IMR-90 (cell line): ENCODE data around the gene SSTR4. TPM values are rescaled to one million over a fixed set of nuclear protein-coding genes. Genes with fewer than 3 reads are reported as not detected.

Experiments used
- ATAC-seq: fragments of 200-7000 bp; cut with Tn5 transposase; 2 replicates; pipeline ENCODE4 v1.9.1; 2020; ENCODE audit warnings: low read depth, mild to moderate bottlenecking, moderate library complexity
- BruUV-seq: library from RNA; stranded (reverse); fragments of 400-500 nt; replicated peaks from 2 replicates; lab custom pipeline; 2021; lab: Mats Ljungman, UMichigan
- CTCF ChIA-PET: fragments of 300-600 bp; formaldehyde crosslinking; extraction: SDS; loops from one replicate; lab custom pipeline; 2021; ENCODE audit warnings: antibody characterized with exemption; lab: Yijun Ruan, JAX
- POLR2A ChIA-PET: fragments of 300-600 bp; sonication (Branson Sonifier 250); formaldehyde crosslinking; loops from one replicate; lab custom pipeline; 2022; ENCODE audit warnings: antibody characterized with exemption; ENCODE audit not compliant: unreplicated experiment; lab: Charles Lee
- DNase-seq: peaks from one replicate; pipeline ENCODE4 v3.0.0; 2013
- H2AFZ ChIP-seq: replicated peaks from 2 replicates; pipeline ENCODE3; 2013; ENCODE audit warnings: low read length, mild to moderate bottlenecking; ENCODE audit not compliant: poor library complexity
- H2AK5ac ChIP-seq: 2 replicates; pipeline ENCODE4 v1.6.1; 2013; ENCODE audit warnings: low read depth, low read length, inconsistent platforms
- H2AK9ac ChIP-seq: replicated peaks from 2 replicates; pipeline ENCODE3; 2013; ENCODE audit warnings: mild to moderate bottlenecking, low read depth, low read length, moderate library complexity; ENCODE audit not compliant: poor library complexity
- H2BK120ac ChIP-seq: 2 replicates; pipeline ENCODE4 v1.6.1; 2013; ENCODE audit warnings: low read depth, low read length, inconsistent platforms
- H2BK15ac ChIP-seq: 3 replicates; pipeline ENCODE4 v1.6.1; 2013; ENCODE audit warnings: low read depth, low read length, inconsistent platforms
- H2BK20ac ChIP-seq: 2 replicates; pipeline ENCODE4 v1.6.1; 2013; ENCODE audit warnings: low read depth, mild to moderate bottlenecking, inconsistent platforms, low read length, moderate library complexity
- H2BK5ac ChIP-seq: 2 replicates; pipeline ENCODE4 v1.6.1; 2013; ENCODE audit warnings: mild to moderate bottlenecking, low read depth, low read length, inconsistent platforms; ENCODE audit not compliant: poor library complexity, severe bottlenecking
- H3K14ac ChIP-seq: replicated peaks from 2 replicates; pipeline ENCODE4 v1.6.1; 2013; ENCODE audit warnings: low read depth, low read length, inconsistent platforms
- H3K18ac ChIP-seq: 2 replicates; pipeline ENCODE4 v1.6.1; 2013; ENCODE audit warnings: low read depth, low read length, control low read depth
- H3K23ac ChIP-seq: 2 replicates; pipeline ENCODE4 v1.6.1; 2013; ENCODE audit warnings: low read depth, low read length, inconsistent platforms
- H3K27ac ChIP-seq: 2 replicates; pipeline ENCODE4 v1.5.1; 2013; ENCODE audit warnings: mild to moderate bottlenecking, control low read depth, low read length; ENCODE audit not compliant: insufficient read depth
- H3K27me3 ChIP-seq: 2 replicates; pipeline ENCODE4 v1.6.1; 2013; ENCODE audit warnings: low read length; ENCODE audit not compliant: control insufficient read depth, insufficient read depth
- H3K36me3 ChIP-seq: 2 replicates; pipeline ENCODE4 v1.6.1; 2013; ENCODE audit warnings: low read length, mixed read lengths; ENCODE audit not compliant: control insufficient read depth, insufficient read depth
- H3K4ac ChIP-seq: 2 replicates; pipeline ENCODE4 v1.6.1; 2013; ENCODE audit warnings: low read depth, low read length, inconsistent platforms
- H3K4me1 ChIP-seq: 2 replicates; pipeline ENCODE4 v1.6.1; 2013; ENCODE audit warnings: low read length, mixed read lengths; ENCODE audit not compliant: control insufficient read depth, insufficient read depth
- H3K4me2 ChIP-seq: 2 replicates; pipeline ENCODE4 v1.6.1; 2013; ENCODE audit warnings: low read depth, mild to moderate bottlenecking, control low read depth, low read length, moderate library complexity
- H3K4me3 ChIP-seq: 2 replicates; pipeline ENCODE4 v1.5.1; 2013; ENCODE audit warnings: low read depth, mild to moderate bottlenecking, control low read depth, low read length, moderate library complexity; ENCODE audit not compliant: insufficient read depth
- H3K56ac ChIP-seq: 2 replicates; pipeline ENCODE4 v1.6.1; 2013; ENCODE audit warnings: low read length, inconsistent platforms; ENCODE audit not compliant: insufficient read depth; ENCODE audit errors: extremely low read depth
- H3K79me1 ChIP-seq, 2 experiments: 2 replicates each; pipeline ENCODE4 v1.6.1; 2013; ENCODE audit warnings: low read length in 2 of 2, inconsistent platforms in 1 of 2, low read depth in 1 of 2
- H3K9ac ChIP-seq: 2 replicates; pipeline ENCODE4 v1.6.1; 2013; ENCODE audit warnings: low read depth, low read length, control low read depth
- H3K9me1 ChIP-seq: 2 replicates; pipeline ENCODE4 v1.6.1; 2013; ENCODE audit warnings: low read length, inconsistent platforms; ENCODE audit not compliant: insufficient read depth
- H3K9me3 ChIP-seq: 2 replicates; pipeline ENCODE4 v1.6.1; 2013; ENCODE audit warnings: low read length; ENCODE audit not compliant: control insufficient read depth, insufficient read depth
- H4K20me1 ChIP-seq: 2 replicates; pipeline ENCODE4 v1.6.1; 2013; ENCODE audit warnings: low read length, inconsistent platforms; ENCODE audit not compliant: insufficient read depth
- H4K5ac ChIP-seq: 2 replicates; pipeline ENCODE4 v1.6.1; 2013; ENCODE audit warnings: mild to moderate bottlenecking, low read depth, low read length, control low read depth
- H4K8ac ChIP-seq, 2 experiments: 2 replicates each; pipeline ENCODE4 v1.6.1; 2013; ENCODE audit warnings: low read depth in 2 of 2, low read length in 2 of 2, control low read depth in 1 of 2, inconsistent platforms in 1 of 2
- H4K91ac ChIP-seq: 2 replicates; pipeline ENCODE4 v1.6.1; 2013; ENCODE audit warnings: low read depth, low read length, inconsistent platforms; ENCODE audit not compliant: insufficient read depth
- BHLHE40 ChIP-seq: fragments of 150-350 bp; IDR thresholded peaks from 2 replicates; pipeline ENCODE4 v1.6.1; 2016; ENCODE audit warnings: mild to moderate bottlenecking, low read depth, low read length
- CEBPB ChIP-seq: IDR thresholded peaks from 2 replicates; pipeline ENCODE4 v1.6.1; 2012; ENCODE audit warnings: low read depth, low read length, improper control_type of control experiment
- CHD1 ChIP-seq: IDR thresholded peaks from 2 replicates; pipeline ENCODE4 v1.6.1; 2012; ENCODE audit warnings: low read depth, low read length, improper control_type of control experiment
- CTCF ChIP-seq: conservative IDR thresholded peaks from 2 replicates; pipeline ENCODE4 v1.5.1; 2012; ENCODE audit warnings: mild to moderate bottlenecking, low read depth, low read length, improper control_type of control experiment
- FOS ChIP-seq: fragments of 150-350 bp; IDR thresholded peaks from 2 replicates; pipeline ENCODE4 v1.6.1; 2016; ENCODE audit warnings: low read depth, low read length
- MAFK ChIP-seq: IDR thresholded peaks from 2 replicates; pipeline ENCODE4 v1.6.1; 2012; ENCODE audit warnings: low read depth, low read length, improper control_type of control experiment
- MAZ ChIP-seq: IDR thresholded peaks from 2 replicates; pipeline ENCODE4 v1.6.1; 2012; ENCODE audit warnings: low read depth, mild to moderate bottlenecking, low read length, improper control_type of control experiment, moderate library complexity, borderline replicate concordance
- MXI1 ChIP-seq: IDR thresholded peaks from 2 replicates; pipeline ENCODE4 v1.6.1; 2012; ENCODE audit warnings: low read depth, mild to moderate bottlenecking, low read length, moderate library complexity, borderline replicate concordance
- NFE2L2 ChIP-seq: fragments of 150-350 bp; IDR thresholded peaks from 2 replicates; pipeline ENCODE4 v1.6.1; 2016; ENCODE audit warnings: low read depth, mild to moderate bottlenecking, low read length
- POLR2A ChIP-seq: IDR thresholded peaks from 2 replicates; pipeline ENCODE4 v1.6.1; 2012; ENCODE audit warnings: mild to moderate bottlenecking, low read depth, low read length
- RAD21 ChIP-seq: IDR thresholded peaks from 2 replicates; pipeline ENCODE4 v1.6.1; 2012; ENCODE audit warnings: low read length, improper control_type of control experiment
- RCOR1 ChIP-seq: IDR thresholded peaks from 2 replicates; pipeline ENCODE4 v1.6.1; 2012; ENCODE audit warnings: mild to moderate bottlenecking, low read length, improper control_type of control experiment; ENCODE audit not compliant: insufficient replicate concordance
- RFX5 ChIP-seq: IDR thresholded peaks from 2 replicates; pipeline ENCODE4 v1.8.0; 2012; ENCODE audit warnings: low read depth, mild to moderate bottlenecking, low read length, moderate library complexity
- SMC3 ChIP-seq: fragments of 150-350 bp; IDR thresholded peaks from 2 replicates; pipeline ENCODE4 v1.6.1; 2016; ENCODE audit warnings: low read depth, mild to moderate bottlenecking, antibody characterized with exemption, low read length, moderate library complexity
- USF2 ChIP-seq: fragments of 150-350 bp; IDR thresholded peaks from 2 replicates; pipeline ENCODE4 v1.6.1; 2017; ENCODE audit warnings: mild to moderate bottlenecking, antibody characterized with exemption, low read length, low read depth
- WGBS, 2 experiments: methylation state at CpG; one replicate each; pipeline versions ENCODE4 v1.1.5 to v1.1.7; 2013; ENCODE audit warnings: missing lambda C conversion rate in 2 of 2; ENCODE audit not compliant: insufficient read length in 1 of 2; ENCODE audit errors: extremely low coverage in 2 of 2; 5-methylcytosine and 5-hydroxymethylcytosine counted together
- dilution Hi-C: fragments of 300-500 bp; cut with HindIII; formaldehyde crosslinking; loops from one replicate; pipeline ENCODE4 v1.14.3; 2018; ENCODE audit warnings: low sequenced_read_pairs; ENCODE audit not compliant: unreplicated experiment
- in situ Hi-C: fragments of 300-500 bp; cut with MboI; formaldehyde crosslinking; loops from 3 replicates; pipeline ENCODE4 v1.14.3; 2019; ENCODE audit warnings: low sequenced_read_pairs, inconsistent platforms, mixed read lengths
- intact Hi-C: fragments of 100-400 bp; cut with micrococcal nuclease; formaldehyde crosslinking; loops from 2 replicates; pipeline ENCODE4 v1.10.0; 2022
- polyA plus RNA-seq, 3 experiments: library from polyadenylated mRNA; depleted of rRNA; stranded (reverse); fragments of >200 nt; gene quantifications; 2 replicates each; pipeline ENCODE4 v1.2.3, GENCODE V29; 2012; ENCODE audit warnings: low replicate concordance in 1 of 3
- total RNA-seq: library from RNA; depleted of rRNA; stranded (reverse); fragments of >200 nt; gene quantifications from 2 replicates; pipeline ENCODE4 v1.2.3, GENCODE V29; 2012
- TF ChIP-seq, protein P1 (sequence below): fragments of 150-350 bp; IDR thresholded peaks from 2 replicates; pipeline ENCODE4 v1.6.1; 2016; ENCODE audit warnings: low read depth, mild to moderate bottlenecking, low read length, moderate library complexity, borderline replicate concordance

SSTR4 gene
- total and polyA plus RNA-seq, 2 of the 4 experiments (the other 2 are of a cell fraction): not detected

GRCh38 chr20:23068283-23068682 lies 33.2 kb downstream of the SSTR4 start:
- Histone ChIP-seq H4K8ac (no peak overlapping the region), H2BK20ac (no peak overlapping the region), H3K9ac (no peak overlapping the region), H3K4me3 (no peak overlapping the region), H2AFZ (no peak overlapping the region), H3K4ac (no peak overlapping the region), H3K9me1 (no peaks in the 10 kb centered on the region), H3K9me3 (no peaks in the 10 kb centered on the region), H3K18ac (no peak overlapping the region), H4K20me1 (no peaks in the 10 kb centered on the region), H4K5ac (no peak overlapping the region), H3K4me1 (no peaks in the 10 kb centered on the region), H2BK15ac (no peak overlapping the region), H3K79me1 (no peaks in the 10 kb centered on the region), H2BK120ac (no peak overlapping the region), H2BK5ac (no peak overlapping the region), H3K56ac (no peak overlapping the region), H3K4me2 (no peak overlapping the region), H3K27ac (no peak overlapping the region), H3K14ac (no peak overlapping the region), H3K23ac (no peak overlapping the region), H4K91ac (no peak overlapping the region), H2AK9ac (no peak overlapping the region), H3K27me3 (peaks cover 30% of the 10 kb centered on the region), H3K36me3 (no peaks in the 10 kb centered on the region), H2AK5ac (no peak overlapping the region)
- no CpG with 5 or more reads among the region's 1 CpG for WGBS, 2 experiments
- TF ChIP-seq RCOR1 (no peak), NFE2L2 (no peak), USF2 (no peak), RAD21 (no peak), CTCF (no peak), POLR2A (no peak), SMC3 (no peak), CHD1 (no peak), BHLHE40 (no peak), MXI1 (no peak), CEBPB (no peak), RFX5 (no peak), MAFK (no peak), MAZ (no peak), FOS (no peak)
- TF ChIP-seq, protein P1, sequence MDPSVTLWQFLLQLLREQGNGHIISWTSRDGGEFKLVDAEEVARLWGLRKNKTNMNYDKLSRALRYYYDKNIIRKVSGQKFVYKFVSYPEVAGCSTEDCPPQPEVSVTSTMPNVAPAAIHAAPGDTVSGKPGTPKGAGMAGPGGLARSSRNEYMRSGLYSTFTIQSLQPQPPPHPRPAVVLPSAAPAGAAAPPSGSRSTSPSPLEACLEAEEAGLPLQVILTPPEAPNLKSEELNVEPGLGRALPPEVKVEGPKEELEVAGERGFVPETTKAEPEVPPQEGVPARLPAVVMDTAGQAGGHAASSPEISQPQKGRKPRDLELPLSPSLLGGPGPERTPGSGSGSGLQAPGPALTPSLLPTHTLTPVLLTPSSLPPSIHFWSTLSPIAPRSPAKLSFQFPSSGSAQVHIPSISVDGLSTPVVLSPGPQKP: no peak
- no TSS peak for BruUV-seq
- dilution Hi-C loops (no loop called here), intact Hi-C loops (no loop called here), in situ Hi-C loops (no loop called here)
- POLR2A ChIA-PET: no interaction called here
- CTCF ChIA-PET: interaction anchor here (1.1 kb wide), 1 partner anchor 167 kb away, joined by 3 read pairs; no protein-coding TSS in a partner anchor
- ATAC-seq: no peak
- no peak for DNase-seq
